OCI-LY1 (cell line): ENCODE data around the gene SH2B2.

Source experiments
- EZH2 ChIP-seq: fragments of 200-600 bp; sonication (generic), shearing (Covaris generic); IDR thresholded peaks from 2 replicates; pipeline ENCODE4 v1.8.0; 2017; ENCODE audit warnings: borderline replicate concordance, mixed run types, mild to moderate bottlenecking, antibody characterized with exemption, low read length, moderate library complexity, mixed read lengths
- TF ChIP-seq, protein P1 (sequence below): fragments of 200-600 bp; sonication (generic), shearing (Covaris generic); IDR thresholded peaks from 2 replicates; pipeline ENCODE4 v1.5.1; 2017; ENCODE audit warnings: mild to moderate bottlenecking, antibody characterized with exemption, low read length, moderate library complexity, mixed read lengths

- TF ChIP-seq, protein P1, sequence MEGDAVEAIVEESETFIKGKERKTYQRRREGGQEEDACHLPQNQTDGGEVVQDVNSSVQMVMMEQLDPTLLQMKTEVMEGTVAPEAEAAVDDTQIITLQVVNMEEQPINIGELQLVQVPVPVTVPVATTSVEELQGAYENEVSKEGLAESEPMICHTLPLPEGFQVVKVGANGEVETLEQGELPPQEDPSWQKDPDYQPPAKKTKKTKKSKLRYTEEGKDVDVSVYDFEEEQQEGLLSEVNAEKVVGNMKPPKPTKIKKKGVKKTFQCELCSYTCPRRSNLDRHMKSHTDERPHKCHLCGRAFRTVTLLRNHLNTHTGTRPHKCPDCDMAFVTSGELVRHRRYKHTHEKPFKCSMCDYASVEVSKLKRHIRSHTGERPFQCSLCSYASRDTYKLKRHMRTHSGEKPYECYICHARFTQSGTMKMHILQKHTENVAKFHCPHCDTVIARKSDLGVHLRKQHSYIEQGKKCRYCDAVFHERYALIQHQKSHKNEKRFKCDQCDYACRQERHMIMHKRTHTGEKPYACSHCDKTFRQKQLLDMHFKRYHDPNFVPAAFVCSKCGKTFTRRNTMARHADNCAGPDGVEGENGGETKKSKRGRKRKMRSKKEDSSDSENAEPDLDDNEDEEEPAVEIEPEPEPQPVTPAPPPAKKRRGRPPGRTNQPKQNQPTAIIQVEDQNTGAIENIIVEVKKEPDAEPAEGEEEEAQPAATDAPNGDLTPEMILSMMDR = no peak
- TF ChIP-seq EZH2 = no peak
Measured at GRCh38 chr7:102270178-102270887, 16.3 kb upstream of the SH2B2 start.
